HepG2 (cell line): ENCODE measurements around the gene A3GALT2. TPM values are rescaled to one million over a fixed set of nuclear protein-coding genes. Genes with fewer than 3 reads are reported as not detected.
A peak's percentile ranks its signal among the peaks of the same experiment; 100 is the strongest.

Experiments used
- FLYWCH1 ChIP-seq: sonication (generic); formaldehyde crosslinking; IDR thresholded peaks from 2 replicates; pipeline ENCODE4 v1.8.1; 2023; ENCODE audit warnings: mild to moderate bottlenecking, missing genetic modification reagents
- HMGA1 ChIP-seq: sonication (generic); formaldehyde crosslinking; conservative IDR thresholded peaks from 2 replicates; pipeline ENCODE4 v1.4.0; 2020; ENCODE audit warnings: missing genetic modification reagents
- IKZF5 ChIP-seq: IDR thresholded peaks from 2 replicates; pipeline ENCODE4 v1.6.1; 2018; ENCODE audit warnings: missing genetic modification reagents, mild to moderate bottlenecking, missing compliant biosample characterization
- IRX3 ChIP-seq: sonication (generic); formaldehyde crosslinking; IDR thresholded peaks from 2 replicates; pipeline ENCODE4 v1.8.1; 2023; ENCODE audit warnings: mild to moderate bottlenecking, low read depth, missing genetic modification reagents, borderline replicate concordance
- KLF15 ChIP-seq: sonication (generic); formaldehyde crosslinking; IDR thresholded peaks from 2 replicates; pipeline ENCODE4 v1.8.1; 2023; ENCODE audit warnings: borderline replicate concordance, mild to moderate bottlenecking, inconsistent platforms, missing genetic modification reagents, mixed read lengths
- RNF2 ChIP-seq: fragments of 450-650 bp; conservative IDR thresholded peaks from 2 replicates; pipeline ENCODE4 v1.6.1; 2016; ENCODE audit warnings: low read depth
- SP5 ChIP-seq: IDR thresholded peaks from 2 replicates; pipeline ENCODE4 v1.6.1; 2016; ENCODE audit warnings: low read depth, borderline replicate concordance
- TFAP4 ChIP-seq: sonication (generic); IDR thresholded peaks from 2 replicates; pipeline ENCODE4 v1.6.1; 2016; ENCODE audit warnings: low read depth, borderline replicate concordance
- TRIM24 ChIP-seq: sonication (generic); formaldehyde crosslinking; IDR thresholded peaks from 2 replicates; pipeline ENCODE4 v1.8.0; 2022; ENCODE audit warnings: mild to moderate bottlenecking, missing genetic modification reagents
- ZNF275 ChIP-seq: sonication (generic); formaldehyde crosslinking; IDR thresholded peaks from 2 replicates; pipeline ENCODE4 v1.8.0; 2022; ENCODE audit warnings: missing genetic modification reagents, mild to moderate bottlenecking, inconsistent platforms, borderline replicate concordance
- ZNF557 ChIP-seq: sonication (generic); formaldehyde crosslinking; IDR thresholded peaks from 2 replicates; pipeline ENCODE4 v1.4.0; 2020; ENCODE audit warnings: missing genetic modification reagents
- ZNF569 ChIP-seq: sonication (generic); formaldehyde crosslinking; IDR thresholded peaks from 2 replicates; pipeline ENCODE4 v1.5.0; 2020; ENCODE audit warnings: mild to moderate bottlenecking, missing genetic modification reagents, moderate library complexity, borderline replicate concordance
- ZNF616 ChIP-seq: sonication (generic); formaldehyde crosslinking; IDR thresholded peaks from 2 replicates; pipeline ENCODE4 v1.5.0; 2020; ENCODE audit warnings: low read depth, mild to moderate bottlenecking, missing genetic modification reagents
- ZNF704 ChIP-seq: sonication (generic); formaldehyde crosslinking; IDR thresholded peaks from 2 replicates; pipeline ENCODE4 v1.8.1; 2023; ENCODE audit warnings: mild to moderate bottlenecking, inconsistent platforms, moderate library complexity, missing genetic modification reagents, borderline replicate concordance
- ZNF710 ChIP-seq: sonication (generic); formaldehyde crosslinking; IDR thresholded peaks from 2 replicates; pipeline ENCODE4 v1.5.0; 2020; ENCODE audit warnings: mild to moderate bottlenecking, missing genetic modification reagents, borderline replicate concordance
- ZNF883 ChIP-seq: sonication (generic); formaldehyde crosslinking; IDR thresholded peaks from 2 replicates; pipeline ENCODE4 v1.5.1; 2020; ENCODE audit warnings: mild to moderate bottlenecking, missing genetic modification reagents; ENCODE audit errors: not compliant biosample characterization
- ZZZ3 ChIP-seq: sonication (generic); formaldehyde crosslinking; IDR thresholded peaks from 2 replicates; pipeline ENCODE4 v1.4.0; 2020; ENCODE audit warnings: missing genetic modification reagents, mild to moderate bottlenecking, borderline replicate concordance
- polyA plus RNA-seq, 8 experiments: library from polyadenylated mRNA; depleted of rRNA in 3 of 8; stranded (reverse) in 7 of 8; unstranded in 1 of 8; fragments of >200 nt; fragmentation: Illumina TruSeq in 4 of 8; extraction: Trizol in 4 of 8; gene quantifications; 2 replicates each; pipeline versions ENCODE4 v1.2.1 to v1.2.3, GENCODE V29; 2011 to 2016; ENCODE audit warnings: low read depth in 4 of 8, missing spikeins in 1 of 8, mixed read lengths in 1 of 8; ENCODE audit not compliant: insufficient read depth in 1 of 8
- total RNA-seq, 5 experiments: library from RNA; depleted of rRNA; stranded (reverse); fragments of >200 nt; fragmentation: Illumina TruSeq; extraction: Trizol; gene quantifications; 2 replicates each; pipeline ENCODE4 v1.2.3, GENCODE V29; 2016; ENCODE audit warnings: low read depth in 1 of 5

Gene A3GALT2
- total and polyA plus RNA-seq, 2 of the 13 experiments (the other 11 are each of a cell fraction or from before 2014, with no cell fraction given), result not detected

GRCh38 chr1:33349778-33350610, 29.1 kb upstream of the A3GALT2 start (continued):
- TF ChIP-seq TFAP4 (no peak; the same call in 1 of the 2 replicates), ZNF883 (peak; percentile 89), ZNF710 (CRISPR knock-in tag) (peak; percentile 21; the same call in 1 of the 2 replicates), RNF2 (peak; percentile 74; the same call in 1 of the 2 replicates), HMGA1 (CRISPR knock-in tag) (no peak), ZNF616 (peak; percentile 50; the same call in 1 of the 2 replicates), ZNF557 (CRISPR knock-in tag) (0 out of 2 replicates have a peak, but pooled peaks have one; percentile 49), ZZZ3 (no peak), IKZF5 (CRISPR knock-in tag) (peak; percentile 67; the same call in 1 of the 2 replicates), ZNF275 (CRISPR knock-in tag) (peak; percentile 74; the same call in 1 of the 2 replicates), KLF15 (CRISPR knock-in tag) (no peak), FLYWCH1 (no peak), ZNF569 (CRISPR knock-in tag) (peak; percentile 62; the same call in 1 of the 2 replicates), SP5 (CRISPR knock-in tag) (peak; percentile 76; the same call in 1 of the 2 replicates), IRX3 (CRISPR knock-in tag) (peak; percentile 56; the same call in 1 of the 2 replicates), ZNF704 (peak; percentile 46; the same call in 1 of the 2 replicates), TRIM24 (CRISPR knock-in tag) (no peak)
